Astrocyte of the cerebellum (primary cell): ENCODE results near the gene C4BPA.

Experiments used
- DNase-seq: peaks from one replicate; pipeline ENCODE4 v3.0.0-alpha.2; 2011; ENCODE audit warnings: low read depth
- H3K4me3 ChIP-seq: 2 replicates; pipeline ENCODE4 v1.5.1; 2011; ENCODE audit warnings: mild to moderate bottlenecking, low read depth, low read length, moderate library complexity
- CTCF ChIP-seq: IDR thresholded peaks from 2 replicates; pipeline ENCODE4 v1.5.1; 2012; ENCODE audit warnings: low read length, low read depth, moderate library complexity, mild to moderate bottlenecking; ENCODE audit errors: missing control alignments
- in situ Hi-C: cut with HindIII; loops from 2 replicates; pipeline ENCODE4 v1.10.0; 2017; ENCODE audit warnings: low sequenced_read_pairs

C4BPA gene

GRCh38 chr1:207129053-207129452 is 25.0 kb downstream of the C4BPA start:
- no peak for TF ChIP-seq CTCF
- in situ Hi-C loops: no loop called here
- no peak for DNase-seq
- no peak overlapping the region for H3K4me3 ChIP-seq

- no peak overlapping the region for H3K4me3 ChIP-seq
- in situ Hi-C loops: no loop called here
- DNase-seq: no peak
- TF ChIP-seq CTCF: no peak
Observed at GRCh38 chr1:207130252-207131036, 26.4 kb downstream of the C4BPA start.

GRCh38 chr1:207131163-207131562 is 27.1 kb downstream of the C4BPA start:
- DNase-seq: no peak
- in situ Hi-C loops: no loop called here
- TF ChIP-seq CTCF: no peak
- H3K4me3 ChIP-seq: no peak overlapping the region

GRCh38 chr1:207134581-207134980 is 30.5 kb downstream of the C4BPA start:
- no peak for TF ChIP-seq CTCF
- DNase-seq: no peak

GRCh38 chr1:207139616-207140015 is 35.6 kb downstream of the C4BPA start:
- no peak overlapping the region for H3K4me3 ChIP-seq
- no peak for TF ChIP-seq CTCF
- in situ Hi-C loops: no loop called here
- no peak for DNase-seq

More at GRCh38 chr1:207134581-207134980, 30.5 kb downstream of the C4BPA start:
- H3K4me3 ChIP-seq: no peak overlapping the region
- in situ Hi-C loops: no loop called here

GRCh38 chr1:207140536-207140935 is 36.5 kb downstream of the C4BPA start:
- no peak for DNase-seq
- in situ Hi-C loops: no loop called here
- TF ChIP-seq CTCF: no peak

More at GRCh38 chr1:207140536-207140935, 36.5 kb downstream of the C4BPA start:
- H3K4me3 ChIP-seq: no peak overlapping the region
